Panc1 (cell line): Measurements from ENCODE around the gene TBX5.

ENCODE experiments used
- POLR2AphosphoS5 ChIP-seq: IDR thresholded peaks from 2 replicates; pipeline ENCODE4 v1.6.1; 2012; ENCODE audit warnings: mild to moderate bottlenecking, low read depth, low read length, moderate library complexity
- REST ChIP-seq, 2 experiments: IDR thresholded peaks; 2 replicates each; pipeline ENCODE4 v1.6.1; 2011 to 2012; ENCODE audit warnings: low read depth in 2 of 2, control low read depth in 1 of 2, low read length in 1 of 2, mild to moderate bottlenecking in 1 of 2, moderate library complexity in 1 of 2; ENCODE audit not compliant: insufficient read depth in 1 of 2
- TF ChIP-seq, protein P1 (sequence below): fragments of 450-650 bp; IDR thresholded peaks from 2 replicates; pipeline ENCODE4 v1.5.1; 2017; ENCODE audit warnings: mild to moderate bottlenecking

DNA sequence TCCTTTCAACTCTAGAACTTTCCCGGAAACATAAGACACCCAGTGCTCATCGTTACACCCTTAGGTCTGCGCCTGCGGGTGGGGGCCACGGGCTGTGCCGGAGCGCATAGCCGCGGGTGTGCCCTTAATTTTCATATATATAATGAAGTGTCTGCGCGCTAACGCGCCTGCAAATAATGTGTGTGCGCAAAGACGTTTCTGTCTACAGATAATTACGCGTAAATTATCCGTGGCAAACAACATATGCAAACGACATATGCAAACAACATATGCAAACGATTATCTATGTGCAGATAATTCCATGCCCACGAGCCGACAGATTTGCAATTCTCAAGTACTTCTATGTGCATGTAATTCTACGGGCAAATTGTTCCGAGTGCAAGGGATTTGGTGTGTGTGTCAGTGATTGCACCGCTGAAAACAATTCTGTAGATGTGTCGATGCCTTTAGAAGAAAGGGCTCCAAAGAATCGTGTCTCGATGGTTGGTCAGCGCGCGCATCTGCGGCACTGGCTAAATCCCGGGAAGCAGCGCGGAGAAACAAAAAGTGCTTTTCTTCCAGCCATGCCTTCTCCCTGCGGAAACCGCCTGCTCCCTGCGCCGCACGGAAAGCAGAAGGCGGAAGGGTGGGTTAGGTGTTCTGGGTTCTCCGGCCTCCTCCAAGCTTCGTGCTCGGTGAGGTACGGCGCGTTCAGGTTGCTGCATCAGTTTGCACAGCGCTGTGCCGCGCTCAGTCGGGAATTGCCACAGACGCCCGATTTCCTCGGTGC lies 34.5 kb upstream of the TBX5 start:
- TF ChIP-seq, protein P1, sequence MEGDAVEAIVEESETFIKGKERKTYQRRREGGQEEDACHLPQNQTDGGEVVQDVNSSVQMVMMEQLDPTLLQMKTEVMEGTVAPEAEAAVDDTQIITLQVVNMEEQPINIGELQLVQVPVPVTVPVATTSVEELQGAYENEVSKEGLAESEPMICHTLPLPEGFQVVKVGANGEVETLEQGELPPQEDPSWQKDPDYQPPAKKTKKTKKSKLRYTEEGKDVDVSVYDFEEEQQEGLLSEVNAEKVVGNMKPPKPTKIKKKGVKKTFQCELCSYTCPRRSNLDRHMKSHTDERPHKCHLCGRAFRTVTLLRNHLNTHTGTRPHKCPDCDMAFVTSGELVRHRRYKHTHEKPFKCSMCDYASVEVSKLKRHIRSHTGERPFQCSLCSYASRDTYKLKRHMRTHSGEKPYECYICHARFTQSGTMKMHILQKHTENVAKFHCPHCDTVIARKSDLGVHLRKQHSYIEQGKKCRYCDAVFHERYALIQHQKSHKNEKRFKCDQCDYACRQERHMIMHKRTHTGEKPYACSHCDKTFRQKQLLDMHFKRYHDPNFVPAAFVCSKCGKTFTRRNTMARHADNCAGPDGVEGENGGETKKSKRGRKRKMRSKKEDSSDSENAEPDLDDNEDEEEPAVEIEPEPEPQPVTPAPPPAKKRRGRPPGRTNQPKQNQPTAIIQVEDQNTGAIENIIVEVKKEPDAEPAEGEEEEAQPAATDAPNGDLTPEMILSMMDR: no peak
- TF ChIP-seq POLR2AphosphoS5 (no peak), REST (IDR thresholded peaks at IDR 0.05; ENCODE audit: insufficient read depth in 1 of 2, low read depth in 2 of 2, low read length in 1 of 2) (no peak)
